ENCODE data around the gene PIMREG. TPM values are rescaled to one million over a fixed set of nuclear protein-coding genes. Genes with fewer than 3 reads are reported as not detected.
A peak's percentile ranks its signal among the peaks of the same experiment; 100 is the strongest.

PIMREG gene
- total RNA-seq, 5 donors from 2014 or later (not counting 1 experiment from before 2014, with no cell fraction given): 0.23 to 0.79 (median 0.43) TPM; not detected in 2

- no peak overlapping the region for H3K27ac ChIP-seq (ENCODE audit: low read length)
- Mint-ChIP-seq H3K27ac (no peak overlapping the region), H3K36me3 (no peaks in the 10 kb centered on the region), H3K9me3 (no peaks in the 10 kb centered on the region), H3K4me3 (no peak overlapping the region), H3K4me1 (peaks cover 18 to 22% (median 20%) of the 10 kb centered on the region in 3 donors), H3K27me3 (peaks cover 3 to 4% of the 10 kb centered on the region in 2 donors)
- H3K4me3 ChIP-seq (ENCODE audit: control insufficient read depth in 1 of 2, extremely low read depth in 1 of 2, low read length in 1 of 2): no peak overlapping the region
- peaks cover 0 to 5% of the 10 kb centered on the region in 2 experiments for H3K27me3 ChIP-seq (replicated peaks in 1 of 2; ENCODE audit: control insufficient read depth in 2 of 2, extremely low read depth in 1 of 2, insufficient read depth in 2 of 2, low read length in 1 of 2)
- peaks cover 2 to 15% of the 10 kb centered on the region in 2 experiments for H3K4me1 ChIP-seq (ENCODE audit: control insufficient read depth in 1 of 2, extremely low read depth in 1 of 2, insufficient read depth in 2 of 2, low read length in 2 of 2)
- ChIA-PET CTCF (no interaction called here), POLR2A (no interaction called here)
- no peak for ATAC-seq (replicated peaks in 1 of 4)
- H3K36me3 ChIP-seq (ENCODE audit: control insufficient read depth in 2 of 2, extremely low read depth in 1 of 2, insufficient read depth in 1 of 2, low read length in 1 of 2): no peaks in the 10 kb centered on the region
- peak in 1 of 35 experiments; percentile 21 for DNase-seq
- WGBS (ENCODE audit: insufficient coverage): 50% methylated on average over 1 of the region's 5 CpGs
- H3K9me3 ChIP-seq: no peaks in the 10 kb centered on the region
These were observed 50.1 kb downstream of the PIMREG start for GRCh38 chr17:6494239-6494941.

DNA sequence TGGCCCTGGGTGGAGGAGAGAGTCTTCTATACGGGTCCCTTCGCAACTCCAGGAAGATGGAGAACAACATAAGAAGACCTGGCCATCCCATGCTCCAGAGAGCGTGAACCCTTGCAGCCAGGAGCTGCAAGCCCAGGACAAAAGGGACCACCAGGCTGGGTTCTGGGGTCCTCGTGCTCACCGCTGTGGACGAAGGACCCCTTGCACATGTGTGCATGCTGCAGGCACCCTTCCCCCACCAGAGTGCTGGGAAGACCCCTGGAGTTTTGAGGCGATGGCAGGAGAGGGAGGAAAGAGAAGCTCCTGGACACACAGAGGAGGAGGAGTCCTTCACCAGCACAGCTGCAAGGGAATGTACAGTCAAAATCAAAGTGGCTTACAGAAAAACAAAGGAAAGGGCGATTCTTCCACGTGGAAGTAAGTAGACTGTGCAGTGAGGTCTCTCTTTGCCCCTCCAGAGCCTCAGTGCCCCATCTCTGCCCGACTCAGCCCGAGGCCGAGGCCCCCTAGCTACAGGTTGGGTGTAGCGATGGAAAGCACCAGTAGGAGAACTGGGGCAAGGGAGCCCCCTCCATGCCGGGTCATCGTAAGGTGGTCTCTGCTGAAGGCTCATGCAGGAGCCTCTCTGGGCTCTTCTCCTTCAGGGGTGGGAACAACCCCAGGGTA is 51.3 kb downstream of the PIMREG start:
- H3K36me3 Mint-ChIP-seq: no peaks in the 10 kb centered on the region
- ChIA-PET POLR2A (interaction anchor here in 1 of 2 donors (0.6 kb wide), 1 partner anchor 124 kb away, joined by 4 read pairs; no protein-coding TSS in a partner anchor), CTCF (no interaction called here)
- H3K9me3 Mint-ChIP-seq: no peaks in the 10 kb centered on the region
- H3K4me1 Mint-ChIP-seq: peaks cover 18 to 22% (median 20%) of the 10 kb centered on the region in 3 donors
- DNase-seq (peak in 2 of 35 experiments; percentile 5 to 11), ATAC-seq (replicated peaks in 1 of 4) (peak in 1 of 4 experiments; percentile 20)
- no peaks in the 10 kb centered on the region for H3K36me3 ChIP-seq (ENCODE audit: control insufficient read depth in 2 of 2, extremely low read depth in 1 of 2, insufficient read depth in 1 of 2, low read length in 1 of 2)
- H3K27me3 Mint-ChIP-seq: peaks cover 0 to 3% of the 10 kb centered on the region in 2 donors
- peak overlapping the region in 1 of 2 donors; percentile 23 for H3K27ac Mint-ChIP-seq
- peak overlapping the region in 1 of 3 donors; percentile 70 for H3K4me3 Mint-ChIP-seq
- no peaks in the 10 kb centered on the region for H3K9me3 ChIP-seq
- H3K4me3 ChIP-seq (ENCODE audit: control insufficient read depth in 1 of 2, extremely low read depth in 1 of 2, low read length in 1 of 2): peak overlapping the region in 1 of 2 donors; percentile 7
- no peak overlapping the region for H3K27ac ChIP-seq (ENCODE audit: low read length)
- peaks cover 2 to 15% of the 10 kb centered on the region in 2 experiments for H3K4me1 ChIP-seq (ENCODE audit: control insufficient read depth in 1 of 2, extremely low read depth in 1 of 2, insufficient read depth in 2 of 2, low read length in 2 of 2)
- H3K27me3 ChIP-seq (replicated peaks in 1 of 2; ENCODE audit: control insufficient read depth in 2 of 2, extremely low read depth in 1 of 2, insufficient read depth in 2 of 2, low read length in 1 of 2): peaks cover 0 to 2% of the 10 kb centered on the region in 2 experiments
- 43% methylated on average over 8 of the region's 15 CpGs for WGBS (ENCODE audit: insufficient coverage)

GRCh38 chr17:6496116-6496481 is 51.8 kb downstream of the PIMREG start:
- Mint-ChIP-seq H3K4me1 (peaks cover 18 to 22% (median 20%) of the 10 kb centered on the region in 3 donors), H3K9me3 (no peaks in the 10 kb centered on the region), H3K4me3 (peak overlapping the region in 2 of 3 donors; percentile 34 to 70), H3K27me3 (peaks cover 0 to 3% of the 10 kb centered on the region in 2 donors), H3K36me3 (no peaks in the 10 kb centered on the region), H3K27ac (no peak overlapping the region)
- CTCF ChIA-PET: no interaction called here
- no peaks in the 10 kb centered on the region for H3K36me3 ChIP-seq (ENCODE audit: control insufficient read depth in 2 of 2, extremely low read depth in 1 of 2, insufficient read depth in 1 of 2, low read length in 1 of 2)
- no peaks in the 10 kb centered on the region for H3K9me3 ChIP-seq
- H3K27me3 ChIP-seq (replicated peaks in 1 of 2; ENCODE audit: control insufficient read depth in 2 of 2, extremely low read depth in 1 of 2, insufficient read depth in 2 of 2, low read length in 1 of 2): peaks cover 0 to 2% of the 10 kb centered on the region in 2 experiments
- POLR2A ChIA-PET: no interaction called here
- ATAC-seq (replicated peaks in 1 of 4) (peak; percentile 48 to 76 (median 62)), DNase-seq (peak in 3 of 35 experiments; percentile 11 to 20 (median 12))
- WGBS (ENCODE audit: insufficient coverage): 6% methylated on average over 8 of the region's 8 CpGs
- H3K4me1 ChIP-seq (ENCODE audit: control insufficient read depth in 1 of 2, extremely low read depth in 1 of 2, insufficient read depth in 2 of 2, low read length in 2 of 2): peaks cover 2 to 15% of the 10 kb centered on the region in 2 experiments
- no peak overlapping the region for H3K27ac ChIP-seq (ENCODE audit: low read length)
- peak overlapping the region in 1 of 2 donors; percentile 7 for H3K4me3 ChIP-seq (ENCODE audit: control insufficient read depth in 1 of 2, extremely low read depth in 1 of 2, low read length in 1 of 2)

- Mint-ChIP-seq H3K4me1 (peaks cover 18 to 22% (median 20%) of the 10 kb centered on the region in 3 donors), H3K27me3 (peaks cover 0 to 3% of the 10 kb centered on the region in 2 donors), H3K27ac (no peak overlapping the region), H3K36me3 (no peaks in the 10 kb centered on the region), H3K4me3 (peak overlapping the region in 2 of 3 donors; percentile 34 to 70), H3K9me3 (no peaks in the 10 kb centered on the region)
- POLR2A ChIA-PET: no interaction called here
- Histone ChIP-seq H3K36me3 (ENCODE audit: control insufficient read depth in 2 of 2, extremely low read depth in 1 of 2, insufficient read depth in 1 of 2, low read length in 1 of 2) (no peaks in the 10 kb centered on the region), H3K27me3 (replicated peaks in 1 of 2; ENCODE audit: control insufficient read depth in 2 of 2, extremely low read depth in 1 of 2, insufficient read depth in 2 of 2, low read length in 1 of 2) (peaks cover 0 to 2% of the 10 kb centered on the region in 2 experiments), H3K27ac (ENCODE audit: low read length) (no peak overlapping the region), H3K4me3 (ENCODE audit: control insufficient read depth in 1 of 2, extremely low read depth in 1 of 2, low read length in 1 of 2) (no peak overlapping the region), H3K4me1 (ENCODE audit: control insufficient read depth in 1 of 2, extremely low read depth in 1 of 2, insufficient read depth in 2 of 2, low read length in 2 of 2) (peaks cover 2 to 15% of the 10 kb centered on the region in 2 experiments), H3K9me3 (no peaks in the 10 kb centered on the region)
- 40% methylated on average over 13 of the region's 15 CpGs for WGBS (ENCODE audit: insufficient coverage)
- DNase-seq (peak in 1 of 35 experiments; percentile 15), ATAC-seq (replicated peaks in 1 of 4) (no peak)
- CTCF ChIA-PET: no interaction called here
These were observed 52.6 kb downstream of the PIMREG start for GRCh38 chr17:6496640-6497441.

GRCh38 chr17:6497496-6498221 is 53.4 kb downstream of the PIMREG start:
- H3K4me1 Mint-ChIP-seq: peaks cover 18 to 22% (median 20%) of the 10 kb centered on the region in 3 donors
- CTCF ChIA-PET: no interaction called here
- Histone ChIP-seq H3K27me3 (replicated peaks in 1 of 2; ENCODE audit: control insufficient read depth in 2 of 2, extremely low read depth in 1 of 2, insufficient read depth in 2 of 2, low read length in 1 of 2) (peaks cover 0 to 2% of the 10 kb centered on the region in 2 experiments), H3K36me3 (ENCODE audit: control insufficient read depth in 2 of 2, extremely low read depth in 1 of 2, insufficient read depth in 1 of 2, low read length in 1 of 2) (no peaks in the 10 kb centered on the region), H3K9me3 (no peaks in the 10 kb centered on the region), H3K27ac (ENCODE audit: low read length) (no peak overlapping the region), H3K4me3 (ENCODE audit: control insufficient read depth in 1 of 2, extremely low read depth in 1 of 2, low read length in 1 of 2) (no peak overlapping the region), H3K4me1 (ENCODE audit: control insufficient read depth in 1 of 2, extremely low read depth in 1 of 2, insufficient read depth in 2 of 2, low read length in 2 of 2) (peaks cover 2 to 15% of the 10 kb centered on the region in 2 experiments)
- no peaks in the 10 kb centered on the region for H3K9me3 Mint-ChIP-seq
- no peaks in the 10 kb centered on the region for H3K36me3 Mint-ChIP-seq
- no peak overlapping the region for H3K4me3 Mint-ChIP-seq
- POLR2A ChIA-PET: no interaction called here
- DNase-seq: peak in 1 of 35 experiments; percentile 12
- no peak for ATAC-seq (replicated peaks in 1 of 4)
- peaks cover 0 to 3% of the 10 kb centered on the region in 2 donors for H3K27me3 Mint-ChIP-seq
- 68% methylated on average over 9 of the region's 17 CpGs for WGBS (ENCODE audit: insufficient coverage)
- no peak overlapping the region for H3K27ac Mint-ChIP-seq

Data from T-cell (primary cell).